HepG2 (cell line): ENCODE data around the gene MED13. TPM values are rescaled to one million over a fixed set of nuclear protein-coding genes. Genes with fewer than 3 reads are reported as not detected.

Experiments
- ATF2 ChIP-seq: sonication (generic); formaldehyde crosslinking; IDR thresholded peaks from 2 replicates; pipeline ENCODE4 v1.4.0; 2020; ENCODE audit warnings: missing genetic modification reagents
- BRD4 ChIP-seq: sonication (generic); formaldehyde crosslinking; IDR thresholded peaks from 2 replicates; pipeline ENCODE4 v1.4.0; 2020; ENCODE audit warnings: missing genetic modification reagents
- ETV5 ChIP-seq: IDR thresholded peaks from 2 replicates; pipeline ENCODE4 v1.6.1; 2018; ENCODE audit warnings: missing biosample characterization, missing genetic modification reagents, inconsistent platforms, borderline replicate concordance
- KDM3A ChIP-seq: IDR thresholded peaks from 2 replicates; pipeline ENCODE4 v1.6.1; 2018; ENCODE audit warnings: low read depth, missing compliant biosample characterization
- MAZ ChIP-seq, 2 experiments: sonication (generic) in 1 of 2; formaldehyde crosslinking in 1 of 2; IDR thresholded peaks; 2 replicates each; pipeline versions ENCODE4 v1.5.0 to v1.6.1; 2012 to 2020; ENCODE audit warnings: low read depth in 2 of 2, mild to moderate bottlenecking in 2 of 2, borderline replicate concordance in 1 of 2, improper control_type of control experiment in 1 of 2, low read length in 1 of 2, missing genetic modification reagents in 1 of 2, moderate library complexity in 1 of 2
- MIER2 ChIP-seq: IDR thresholded peaks from 2 replicates; pipeline ENCODE4 v1.6.1; 2016; ENCODE audit warnings: missing biosample characterization, missing genetic modification reagents
- MXI1 ChIP-seq: IDR thresholded peaks from 3 replicates; pipeline ENCODE4 v1.6.1; 2012; ENCODE audit warnings: low read depth, low read length, inconsistent platforms, borderline replicate concordance
- NR2F2 ChIP-seq: IDR thresholded peaks from 2 replicates; pipeline ENCODE4 v1.6.1; 2012; ENCODE audit warnings: low read depth, inconsistent platforms, borderline replicate concordance
- RARG ChIP-seq: sonication (generic); formaldehyde crosslinking; IDR thresholded peaks from 2 replicates; pipeline ENCODE4 v1.4.0; 2020; ENCODE audit warnings: low read depth, mild to moderate bottlenecking, missing genetic modification reagents
- TARDBP ChIP-seq: sonication (generic); formaldehyde crosslinking; IDR thresholded peaks from 2 replicates; pipeline ENCODE4 v1.8.0; 2022; ENCODE audit warnings: mild to moderate bottlenecking, missing genetic modification reagents
- ZBTB10 ChIP-seq: sonication (generic); formaldehyde crosslinking; IDR thresholded peaks from 2 replicates; pipeline ENCODE4 v1.4.0; 2020; ENCODE audit warnings: missing genetic modification reagents, borderline replicate concordance
- ZKSCAN8 ChIP-seq: IDR thresholded peaks from 2 replicates; pipeline ENCODE4 v1.6.1; 2016; ENCODE audit warnings: borderline replicate concordance, missing genetic modification reagents, missing compliant biosample characterization
- ZNF329 ChIP-seq: sonication (generic); formaldehyde crosslinking; IDR thresholded peaks from 2 replicates; pipeline ENCODE4 v1.9.0; 2021; ENCODE audit warnings: low read depth, mild to moderate bottlenecking, missing genetic modification reagents
- ZNF556 ChIP-seq: sonication (generic); formaldehyde crosslinking; IDR thresholded peaks from 2 replicates; pipeline ENCODE4 v1.4.0; 2020; ENCODE audit warnings: mild to moderate bottlenecking, missing genetic modification reagents, borderline replicate concordance
- ZNF557 ChIP-seq: sonication (generic); formaldehyde crosslinking; IDR thresholded peaks from 2 replicates; pipeline ENCODE4 v1.4.0; 2020; ENCODE audit warnings: missing genetic modification reagents
- ZNF609 ChIP-seq: sonication (generic); formaldehyde crosslinking; IDR thresholded peaks from 2 replicates; pipeline ENCODE4 v1.4.0; 2020; ENCODE audit warnings: mild to moderate bottlenecking, missing genetic modification reagents, borderline replicate concordance
- ZNF792 ChIP-seq: IDR thresholded peaks from 2 replicates; pipeline ENCODE4 v1.6.1; 2016
- polyA plus RNA-seq, 8 experiments: library from polyadenylated mRNA; depleted of rRNA in 3 of 8; stranded (reverse) in 7 of 8; unstranded in 1 of 8; fragments of >200 nt; fragmentation: Illumina TruSeq in 4 of 8; extraction: Trizol in 4 of 8; gene quantifications; 2 replicates each; pipeline versions ENCODE4 v1.2.1 to v1.2.3, GENCODE V29; 2011 to 2016; ENCODE audit warnings: low read depth in 4 of 8, missing spikeins in 1 of 8, mixed read lengths in 1 of 8; ENCODE audit not compliant: insufficient read depth in 1 of 8
- total RNA-seq, 5 experiments: library from RNA; depleted of rRNA; stranded (reverse); fragments of >200 nt; fragmentation: Illumina TruSeq; extraction: Trizol; gene quantifications; 2 replicates each; pipeline ENCODE4 v1.2.3, GENCODE V29; 2016; ENCODE audit warnings: low read depth in 1 of 5

The MED13 gene
- total and polyA plus RNA-seq, 2 of the 13 experiments (the other 11 are each of a cell fraction or from before 2014, with no cell fraction given), result 27.4 to 69.1 TPM

- peak; percentile 82; the same call in 1 of the 2 replicates for TF ChIP-seq ZNF609 (CRISPR knock-in tag)
- TF ChIP-seq ZNF557, result peak; percentile 77; the same call in 1 of the 2 replicates
- TF ChIP-seq MIER2, result peak; percentile 55
- TF ChIP-seq KDM3A (CRISPR knock-in tag), result peak; percentile 62
- peak; percentile 70; the same call in 1 of the 2 replicates for TF ChIP-seq ZNF792 (CRISPR knock-in tag)
- peak; percentile 87 for TF ChIP-seq TARDBP (CRISPR knock-in tag)
- peak; percentile 60; the same call in 1 of the 2 replicates for TF ChIP-seq ETV5
- TF ChIP-seq BRD4, result peak; percentile 83
- TF ChIP-seq RARG (CRISPR knock-in tag), result peak; percentile 62; the same call in 1 of the 2 replicates
- 0 out of 2 replicates have a peak, but pooled peaks have one; percentile 52 for TF ChIP-seq ZNF329 (CRISPR knock-in tag)
- no peak; the same call in 2 of the 3 replicates for TF ChIP-seq MXI1
- TF ChIP-seq MAZ (IDR thresholded peaks at IDR 0.05; ENCODE audit: borderline replicate concordance, low read depth, low read length), result no peak
- TF ChIP-seq MAZ (CRISPR knock-in tag; IDR thresholded peaks at IDR 0.05; ENCODE audit: low read depth), result no peak
- TF ChIP-seq ATF2 (CRISPR knock-in tag), result peak; percentile 69
- peak; percentile 69; the same call in 1 of the 2 replicates for TF ChIP-seq ZKSCAN8
- TF ChIP-seq ZBTB10 (CRISPR knock-in tag), result peak; percentile 64; the same call in 1 of the 2 replicates
- peak; percentile 85; the same call in 1 of the 2 replicates for TF ChIP-seq NR2F2
- TF ChIP-seq ZNF556 (CRISPR knock-in tag), result peak; percentile 47; the same call in 1 of the 2 replicates
These were observed 25.1 kb upstream of the MED13 start (continued) for GRCh38 chr17:62090021-62090824.
